ENCODE results near the gene KPTN.

GRCh38 chr19:47429140-47429793 lies 54.8 kb downstream of the KPTN start:
- TF ChIP-seq, protein P1, sequence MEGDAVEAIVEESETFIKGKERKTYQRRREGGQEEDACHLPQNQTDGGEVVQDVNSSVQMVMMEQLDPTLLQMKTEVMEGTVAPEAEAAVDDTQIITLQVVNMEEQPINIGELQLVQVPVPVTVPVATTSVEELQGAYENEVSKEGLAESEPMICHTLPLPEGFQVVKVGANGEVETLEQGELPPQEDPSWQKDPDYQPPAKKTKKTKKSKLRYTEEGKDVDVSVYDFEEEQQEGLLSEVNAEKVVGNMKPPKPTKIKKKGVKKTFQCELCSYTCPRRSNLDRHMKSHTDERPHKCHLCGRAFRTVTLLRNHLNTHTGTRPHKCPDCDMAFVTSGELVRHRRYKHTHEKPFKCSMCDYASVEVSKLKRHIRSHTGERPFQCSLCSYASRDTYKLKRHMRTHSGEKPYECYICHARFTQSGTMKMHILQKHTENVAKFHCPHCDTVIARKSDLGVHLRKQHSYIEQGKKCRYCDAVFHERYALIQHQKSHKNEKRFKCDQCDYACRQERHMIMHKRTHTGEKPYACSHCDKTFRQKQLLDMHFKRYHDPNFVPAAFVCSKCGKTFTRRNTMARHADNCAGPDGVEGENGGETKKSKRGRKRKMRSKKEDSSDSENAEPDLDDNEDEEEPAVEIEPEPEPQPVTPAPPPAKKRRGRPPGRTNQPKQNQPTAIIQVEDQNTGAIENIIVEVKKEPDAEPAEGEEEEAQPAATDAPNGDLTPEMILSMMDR (IDR thresholded peaks at IDR 0.05) = no peak
- TF ChIP-seq ZFX (IDR thresholded peaks at IDR 0.05; ENCODE audit: borderline replicate concordance) = no peak
